ENCODE measurements around the gene USP34.
A peak's percentile ranks its signal among the peaks of the same experiment; 100 is the strongest.

The USP34 gene

DNA sequence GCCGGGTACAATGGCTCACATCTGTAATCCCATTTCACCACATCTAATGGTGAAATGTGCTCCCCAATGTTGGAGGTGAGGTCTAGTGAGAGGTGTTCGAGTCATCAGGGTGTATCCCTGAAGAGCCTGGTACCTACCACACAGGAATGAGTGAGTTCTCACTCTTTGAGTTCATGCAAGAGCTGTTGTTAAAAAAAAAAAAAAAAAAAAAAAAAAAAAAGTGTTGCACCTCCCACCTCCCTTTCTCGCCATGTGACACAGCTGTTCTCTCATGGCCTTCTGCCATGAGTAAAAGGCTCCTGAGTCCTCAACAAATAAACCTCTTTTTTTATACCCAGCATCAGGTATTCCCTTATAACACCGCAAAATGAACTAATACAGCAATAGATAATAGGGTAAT is 202.6 kb downstream of the USP34 start:
- Histone ChIP-seq H3K79me1 (replicated peaks; ENCODE audit: low read length, poor library complexity, severe bottlenecking) (peaks cover 9% of the 10 kb centered on the region), H3K23ac (ENCODE audit: low read length in 2 of 2) (no peak overlapping the region), H2AFZ (ENCODE audit: low read depth, low read length) (no peak overlapping the region), H3K18ac (ENCODE audit: low read depth in 1 of 2, low read length in 2 of 2) (no peak overlapping the region), H2AK5ac (ENCODE audit: low read length, severe bottlenecking) (no peak overlapping the region), H3K14ac (ENCODE audit: low read length in 2 of 2) (no peak overlapping the region), H3K36me3 (ENCODE audit: control insufficient read depth in 1 of 2, insufficient read depth in 2 of 2, low read depth in 1 of 2, low read length in 2 of 2) (peaks cover 24 to 72% of the 10 kb centered on the region in 2 experiments), H2BK5ac (ENCODE audit: low read depth, low read length, poor library complexity, severe bottlenecking) (no peak overlapping the region), H3K4me1 (ENCODE audit: control insufficient read depth, insufficient read depth, low read depth, low read length) (no peaks in the 10 kb centered on the region), H2BK15ac (ENCODE audit: low read depth, poor library complexity, severe bottlenecking) (no peak overlapping the region), H3K27me3 (ENCODE audit: control insufficient read depth in 1 of 2, insufficient read depth in 1 of 2, low read length in 2 of 2) (no peaks in the 10 kb centered on the region), H3K4me3 (ENCODE audit: insufficient read depth in 1 of 2, low read depth in 1 of 2, low read length in 2 of 2) (no peak overlapping the region), H3K9me3 (ENCODE audit: control insufficient read depth, low read length) (no peaks in the 10 kb centered on the region), H4K91ac (ENCODE audit: low read length) (no peak overlapping the region), H3K27ac (ENCODE audit: low read length, poor library complexity, severe bottlenecking) (no peak overlapping the region), H3K9ac (ENCODE audit: low read length) (no peak overlapping the region), H4K8ac (ENCODE audit: low read length) (no peak overlapping the region), H2BK12ac (ENCODE audit: low read length in 2 of 2) (no peak overlapping the region), H2BK120ac (ENCODE audit: low read depth, low read length) (no peak overlapping the region), H3K4me2 (ENCODE audit: low read length, poor library complexity, severe bottlenecking) (no peak overlapping the region), H3K4ac (ENCODE audit: low read depth in 1 of 2, low read length in 2 of 2) (no peak overlapping the region)
- WGBS: no CpG with 5 or more reads among the region's 4 CpGs
- DNase-seq: no peak

- H2BK120ac ChIP-seq (ENCODE audit: low read depth, low read length): no peak overlapping the region
- H4K91ac ChIP-seq (ENCODE audit: low read length): no peak overlapping the region
- no peak overlapping the region for H3K4me3 ChIP-seq (ENCODE audit: insufficient read depth in 1 of 2, low read depth in 1 of 2, low read length in 2 of 2)
- 89% methylated on average over 5 of the region's 7 CpGs for WGBS
- H3K4ac ChIP-seq (ENCODE audit: low read depth in 1 of 2, low read length in 2 of 2): no peak overlapping the region
- H2BK15ac ChIP-seq (ENCODE audit: low read depth, poor library complexity, severe bottlenecking): no peak overlapping the region
- no peak overlapping the region for H3K9ac ChIP-seq (ENCODE audit: low read length)
- no peak overlapping the region for H3K27ac ChIP-seq (ENCODE audit: low read length, poor library complexity, severe bottlenecking)
- no peak overlapping the region for H3K18ac ChIP-seq (ENCODE audit: low read depth in 1 of 2, low read length in 2 of 2)
- peak; percentile 14 for DNase-seq
- H3K27me3 ChIP-seq (ENCODE audit: control insufficient read depth in 1 of 2, insufficient read depth in 1 of 2, low read length in 2 of 2): no peaks in the 10 kb centered on the region
- no peak overlapping the region for H3K14ac ChIP-seq (ENCODE audit: low read length in 2 of 2)
- no peak overlapping the region for H2AFZ ChIP-seq (ENCODE audit: low read depth, low read length)
- no peak overlapping the region for H2AK5ac ChIP-seq (ENCODE audit: low read length, severe bottlenecking)
- no peak overlapping the region for H3K23ac ChIP-seq (ENCODE audit: low read length in 2 of 2)
- no peak overlapping the region for H2BK5ac ChIP-seq (ENCODE audit: low read depth, low read length, poor library complexity, severe bottlenecking)
- no peaks in the 10 kb centered on the region for H3K4me1 ChIP-seq (ENCODE audit: control insufficient read depth, insufficient read depth, low read depth, low read length)
- no peaks in the 10 kb centered on the region for H3K9me3 ChIP-seq (ENCODE audit: control insufficient read depth, low read length)
- H4K8ac ChIP-seq (ENCODE audit: low read length): no peak overlapping the region
- peaks cover 24 to 80% of the 10 kb centered on the region in 2 experiments for H3K36me3 ChIP-seq (ENCODE audit: control insufficient read depth in 1 of 2, insufficient read depth in 2 of 2, low read depth in 1 of 2, low read length in 2 of 2)
- H3K79me1 ChIP-seq (replicated peaks; ENCODE audit: low read length, poor library complexity, severe bottlenecking): peaks cover 8% of the 10 kb centered on the region
- H3K4me2 ChIP-seq (ENCODE audit: low read length, poor library complexity, severe bottlenecking): no peak overlapping the region
- H2BK12ac ChIP-seq (ENCODE audit: low read length in 2 of 2): no peak overlapping the region
Observed at GRCh38 chr2:61266632-61267505, 204.0 kb downstream of the USP34 start.

- Histone ChIP-seq H3K27me3 (ENCODE audit: control insufficient read depth in 1 of 2, insufficient read depth in 1 of 2, low read length in 2 of 2) (no peaks in the 10 kb centered on the region), H3K14ac (ENCODE audit: low read length in 2 of 2) (no peak overlapping the region), H3K79me1 (replicated peaks; ENCODE audit: low read length, poor library complexity, severe bottlenecking) (peaks cover 4% of the 10 kb centered on the region), H3K4ac (ENCODE audit: low read depth in 1 of 2, low read length in 2 of 2) (no peak overlapping the region), H3K4me1 (ENCODE audit: control insufficient read depth, insufficient read depth, low read depth, low read length) (no peaks in the 10 kb centered on the region), H3K23ac (ENCODE audit: low read length in 2 of 2) (no peak overlapping the region), H2AFZ (ENCODE audit: low read depth, low read length) (no peak overlapping the region), H3K18ac (ENCODE audit: low read depth in 1 of 2, low read length in 2 of 2) (no peak overlapping the region), H3K36me3 (ENCODE audit: control insufficient read depth in 1 of 2, insufficient read depth in 2 of 2, low read depth in 1 of 2, low read length in 2 of 2) (peaks cover 17 to 79% of the 10 kb centered on the region in 2 experiments), H3K4me3 (ENCODE audit: insufficient read depth in 1 of 2, low read depth in 1 of 2, low read length in 2 of 2) (no peak overlapping the region), H2BK15ac (ENCODE audit: low read depth, poor library complexity, severe bottlenecking) (no peak overlapping the region), H2BK120ac (ENCODE audit: low read depth, low read length) (no peak overlapping the region), H3K27ac (ENCODE audit: low read length, poor library complexity, severe bottlenecking) (no peak overlapping the region), H4K91ac (ENCODE audit: low read length) (no peak overlapping the region), H2AK5ac (ENCODE audit: low read length, severe bottlenecking) (no peak overlapping the region), H3K9ac (ENCODE audit: low read length) (no peak overlapping the region), H3K4me2 (ENCODE audit: low read length, poor library complexity, severe bottlenecking) (no peak overlapping the region), H2BK12ac (ENCODE audit: low read length in 2 of 2) (no peak overlapping the region), H3K9me3 (ENCODE audit: control insufficient read depth, low read length) (no peaks in the 10 kb centered on the region), H4K8ac (ENCODE audit: low read length) (no peak overlapping the region), H2BK5ac (ENCODE audit: low read depth, low read length, poor library complexity, severe bottlenecking) (no peak overlapping the region)
- no CpG with 5 or more reads among the region's 2 CpGs for WGBS
- DNase-seq: no peak
Observed at GRCh38 chr2:61263830-61264229, 207.1 kb downstream of the USP34 start.

- 80% methylated on average over 4 of the region's 5 CpGs for WGBS
- Histone ChIP-seq H3K18ac (ENCODE audit: low read depth in 1 of 2, low read length in 2 of 2) (no peak overlapping the region), H4K8ac (ENCODE audit: low read length) (no peak overlapping the region), H3K14ac (ENCODE audit: low read length in 2 of 2) (no peak overlapping the region), H3K4me3 (ENCODE audit: insufficient read depth in 1 of 2, low read depth in 1 of 2, low read length in 2 of 2) (no peak overlapping the region), H3K36me3 (ENCODE audit: control insufficient read depth in 1 of 2, insufficient read depth in 2 of 2, low read depth in 1 of 2, low read length in 2 of 2) (peaks cover 19 to 81% of the 10 kb centered on the region in 2 experiments), H3K4ac (ENCODE audit: low read depth in 1 of 2, low read length in 2 of 2) (no peak overlapping the region), H2BK5ac (ENCODE audit: low read depth, low read length, poor library complexity, severe bottlenecking) (no peak overlapping the region), H3K79me1 (replicated peaks; ENCODE audit: low read length, poor library complexity, severe bottlenecking) (peaks cover 8% of the 10 kb centered on the region), H3K4me2 (ENCODE audit: low read length, poor library complexity, severe bottlenecking) (no peak overlapping the region), H2BK120ac (ENCODE audit: low read depth, low read length) (no peak overlapping the region), H3K27me3 (ENCODE audit: control insufficient read depth in 1 of 2, insufficient read depth in 1 of 2, low read length in 2 of 2) (no peaks in the 10 kb centered on the region), H3K27ac (ENCODE audit: low read length, poor library complexity, severe bottlenecking) (no peak overlapping the region), H2AFZ (ENCODE audit: low read depth, low read length) (no peak overlapping the region), H3K23ac (ENCODE audit: low read length in 2 of 2) (no peak overlapping the region), H2BK12ac (ENCODE audit: low read length in 2 of 2) (no peak overlapping the region), H2AK5ac (ENCODE audit: low read length, severe bottlenecking) (no peak overlapping the region), H3K4me1 (ENCODE audit: control insufficient read depth, insufficient read depth, low read depth, low read length) (peaks cover 2% of the 10 kb centered on the region), H3K9ac (ENCODE audit: low read length) (no peak overlapping the region), H4K91ac (ENCODE audit: low read length) (no peak overlapping the region), H2BK15ac (ENCODE audit: low read depth, poor library complexity, severe bottlenecking) (no peak overlapping the region), H3K9me3 (ENCODE audit: control insufficient read depth, low read length) (no peaks in the 10 kb centered on the region)
- DNase-seq: peak; percentile 55
Observed at GRCh38 chr2:61262699-61263098, 208.2 kb downstream of the USP34 start.

Data from mesenchymal stem cell (in vitro differentiated cells and primary cell).